Measurements from ENCODE around the gene USP7.

GRCh38 chr16:8957509-8958157 is 6.1 kb downstream of the USP7 start:
- TF ChIP-seq CTCF (IDR thresholded peaks at IDR 0.05) (no peak), POLR2AphosphoS5 (IDR thresholded peaks at IDR 0.05) (no peak)

Data from breast epithelium (tissue), 3 donors.